Mesenchymal stem cell (in vitro differentiated cells and primary cell): ENCODE results near the gene GSTA1.
"Not testable (repeated sequence)": the region's sequence is repeated elsewhere in the genome, so short reads cannot be mapped to it uniquely, and the experiment has no call there.

Source experiments
- DNase-seq: peaks from one replicate; pipeline ENCODE4 v3.0.0-alpha.2; 2013
- H2AFZ ChIP-seq: one replicate; pipeline ENCODE4 v1.6.1; 2013; ENCODE audit warnings: low read depth, mild to moderate bottlenecking, control low read depth, inconsistent platforms, low read length, moderate library complexity
- H2AK5ac ChIP-seq: 2 replicates; pipeline ENCODE4 v1.6.1; 2013; ENCODE audit warnings: low read length, moderate library complexity, mild to moderate bottlenecking, inconsistent platforms; ENCODE audit not compliant: severe bottlenecking
- H2BK120ac ChIP-seq: one replicate; pipeline ENCODE4 v1.6.1; 2013; ENCODE audit warnings: low read depth, mild to moderate bottlenecking, inconsistent platforms, low read length, moderate library complexity
- H2BK12ac ChIP-seq, 2 experiments: one replicate each; pipeline ENCODE4 v1.6.1; 2013; ENCODE audit warnings: inconsistent platforms in 2 of 2, low read length in 2 of 2, mild to moderate bottlenecking in 2 of 2, moderate library complexity in 2 of 2, control low read depth in 1 of 2
- H2BK15ac ChIP-seq: one replicate; pipeline ENCODE4 v1.6.1; 2013; ENCODE audit warnings: mild to moderate bottlenecking, low read depth, inconsistent platforms; ENCODE audit not compliant: poor library complexity, severe bottlenecking
- H2BK5ac ChIP-seq: 2 replicates; pipeline ENCODE4 v1.6.1; 2013; ENCODE audit warnings: low read depth, mild to moderate bottlenecking, low read length, control low read depth, inconsistent platforms; ENCODE audit not compliant: poor library complexity, severe bottlenecking
- H3K14ac ChIP-seq, 2 experiments: one replicate each; pipeline ENCODE4 v1.6.1; 2013; ENCODE audit warnings: inconsistent platforms in 2 of 2, low read length in 2 of 2, control low read depth in 1 of 2, mild to moderate bottlenecking in 1 of 2, moderate library complexity in 1 of 2
- H3K18ac ChIP-seq, 2 experiments: one replicate each; pipeline ENCODE4 v1.6.1; 2013; ENCODE audit warnings: inconsistent platforms in 2 of 2, low read length in 2 of 2, control low read depth in 1 of 2, low read depth in 1 of 2, mild to moderate bottlenecking in 1 of 2
- H3K23ac ChIP-seq, 2 experiments: one replicate each; pipeline ENCODE4 v1.6.1; 2013; ENCODE audit warnings: inconsistent platforms in 2 of 2, low read length in 2 of 2, mild to moderate bottlenecking in 2 of 2, moderate library complexity in 2 of 2, control low read depth in 1 of 2
- H3K27ac ChIP-seq: 2 replicates; pipeline ENCODE4 v1.5.1; 2013; ENCODE audit warnings: mild to moderate bottlenecking, moderate library complexity, low read length, control low read depth, inconsistent platforms; ENCODE audit not compliant: poor library complexity, severe bottlenecking
- H3K27me3 ChIP-seq, 2 experiments: 2 replicates each; pipeline versions ENCODE4 v1.6.1 to v1.7.0; 2013; ENCODE audit warnings: low read length in 2 of 2, mild to moderate bottlenecking in 2 of 2, moderate library complexity in 2 of 2, control low read depth in 1 of 2, inconsistent platforms in 1 of 2; ENCODE audit not compliant: control insufficient read depth in 1 of 2, insufficient read depth in 1 of 2
- H3K36me3 ChIP-seq, 2 experiments: 2 replicates each; pipeline versions ENCODE4 v1.6.1 to v1.7.0; 2013; ENCODE audit warnings: low read length in 2 of 2, control low read depth in 1 of 2, inconsistent platforms in 1 of 2, low read depth in 1 of 2, mild to moderate bottlenecking in 1 of 2; ENCODE audit not compliant: insufficient read depth in 2 of 2, control insufficient read depth in 1 of 2
- H3K4ac ChIP-seq, 2 experiments: one replicate each; pipeline ENCODE4 v1.6.1; 2013; ENCODE audit warnings: inconsistent platforms in 2 of 2, low read length in 2 of 2, mild to moderate bottlenecking in 2 of 2, moderate library complexity in 2 of 2, control low read depth in 1 of 2, low read depth in 1 of 2
- H3K4me1 ChIP-seq: 2 replicates; pipeline ENCODE4 v1.6.1; 2013; ENCODE audit warnings: low read depth, low read length, control low read depth; ENCODE audit not compliant: control insufficient read depth, insufficient read depth
- H3K4me2 ChIP-seq: 2 replicates; pipeline ENCODE4 v1.6.1; 2013; ENCODE audit warnings: low read length, mild to moderate bottlenecking, inconsistent platforms; ENCODE audit not compliant: poor library complexity, severe bottlenecking
- H3K4me3 ChIP-seq, 2 experiments: 2 replicates each; pipeline versions ENCODE4 v1.5.1 to v1.7.0; 2013; ENCODE audit warnings: low read length in 2 of 2, mild to moderate bottlenecking in 2 of 2, control low read depth in 1 of 2, low read depth in 1 of 2; ENCODE audit not compliant: insufficient read depth in 1 of 2
- H3K79me1 ChIP-seq: replicated peaks from 2 replicates; pipeline ENCODE4 v1.6.1; 2013; ENCODE audit warnings: mild to moderate bottlenecking, control low read depth, low read length, inconsistent platforms; ENCODE audit not compliant: poor library complexity, severe bottlenecking
- H3K9ac ChIP-seq: 2 replicates; pipeline ENCODE4 v1.7.0; 2013; ENCODE audit warnings: mild to moderate bottlenecking, low read length, moderate library complexity
- H3K9me3 ChIP-seq: 2 replicates; pipeline ENCODE4 v1.7.0; 2013; ENCODE audit warnings: mild to moderate bottlenecking, low read length; ENCODE audit not compliant: control insufficient read depth
- H4K8ac ChIP-seq: one replicate; pipeline ENCODE4 v1.6.1; 2013; ENCODE audit warnings: inconsistent platforms, mild to moderate bottlenecking, low read length, moderate library complexity
- H4K91ac ChIP-seq: one replicate; pipeline ENCODE4 v1.6.1; 2013; ENCODE audit warnings: mild to moderate bottlenecking, low read length, inconsistent platforms
- WGBS: methylation state at CpG from one replicate; pipeline ENCODE4 v1.1.7; 2013; ENCODE audit warnings: mixed read lengths; 5-methylcytosine and 5-hydroxymethylcytosine counted together

Gene GSTA1

GRCh38 chr6:52776711-52777351, 26.8 kb downstream of the GSTA1 start:
- not testable (repeated sequence) for H2AFZ ChIP-seq, H3K14ac ChIP-seq, H3K18ac ChIP-seq, H4K8ac ChIP-seq, H3K4ac ChIP-seq, H3K79me1 ChIP-seq, H3K4me2 ChIP-seq, H3K27ac ChIP-seq, H3K9me3 ChIP-seq, H2BK120ac ChIP-seq, H3K27me3 ChIP-seq, H3K36me3 ChIP-seq, H3K4me3 ChIP-seq, H3K23ac ChIP-seq, H2BK12ac ChIP-seq, H3K4me1 ChIP-seq, H2AK5ac ChIP-seq, DNase-seq, H3K9ac ChIP-seq, H2BK5ac ChIP-seq, H4K91ac ChIP-seq, H2BK15ac ChIP-seq
- WGBS = 91% methylated on average over 9 of the region's 9 CpGs

GRCh38 chr6:52769399-52769798, 34.2 kb downstream of the GSTA1 start:
- H3K27me3 ChIP-seq, H3K9ac ChIP-seq, H2AFZ ChIP-seq, H2BK12ac ChIP-seq, H2AK5ac ChIP-seq, H2BK5ac ChIP-seq, H3K27ac ChIP-seq, H3K23ac ChIP-seq, H3K14ac ChIP-seq, H3K9me3 ChIP-seq, H4K8ac ChIP-seq, H3K36me3 ChIP-seq, H2BK120ac ChIP-seq, H3K4ac ChIP-seq, H3K18ac ChIP-seq, H3K4me3 ChIP-seq, H3K4me2 ChIP-seq, H3K4me1 ChIP-seq, H3K79me1 ChIP-seq, H2BK15ac ChIP-seq, H4K91ac ChIP-seq: not testable (repeated sequence)
- 83% methylated on average over 2 of the region's 4 CpGs for WGBS
- peak; percentile 10 for DNase-seq

GRCh38 chr6:52767658-52768057, 36.0 kb downstream of the GSTA1 start:
- H3K23ac ChIP-seq, H2AK5ac ChIP-seq, H3K14ac ChIP-seq, H4K8ac ChIP-seq, H3K4me3 ChIP-seq, H3K9me3 ChIP-seq, H3K9ac ChIP-seq, H3K18ac ChIP-seq, H3K4me2 ChIP-seq, H3K36me3 ChIP-seq, H3K27ac ChIP-seq, H3K27me3 ChIP-seq, H2BK12ac ChIP-seq, H3K4me1 ChIP-seq, H4K91ac ChIP-seq, H2BK120ac ChIP-seq, H3K4ac ChIP-seq, DNase-seq, H2AFZ ChIP-seq, H2BK15ac ChIP-seq, H3K79me1 ChIP-seq, H2BK5ac ChIP-seq: not testable (repeated sequence)

- not testable (repeated sequence) for H2BK5ac ChIP-seq, H3K23ac ChIP-seq, H2BK12ac ChIP-seq, H3K9ac ChIP-seq, H3K27me3 ChIP-seq, H4K8ac ChIP-seq, H3K4ac ChIP-seq, H3K4me3 ChIP-seq, H3K36me3 ChIP-seq, DNase-seq, H3K27ac ChIP-seq, H2BK15ac ChIP-seq, H3K4me1 ChIP-seq, H3K9me3 ChIP-seq, H2AK5ac ChIP-seq, H2AFZ ChIP-seq, H3K14ac ChIP-seq, H3K79me1 ChIP-seq, H4K91ac ChIP-seq, H3K4me2 ChIP-seq, H3K18ac ChIP-seq, H2BK120ac ChIP-seq
- 100% methylated on average over 1 of the region's 2 CpGs for WGBS
Observed at GRCh38 chr6:52763322-52763916, 40.2 kb downstream of the GSTA1 start, which contains the start of gene GSTA2. Gene GSTA2 (minus strand): TSS chr6:52763475. CDS start chr6:52757947, 5,528 bp downstream.
